Measurements from ENCODE around the gene GVQW3. TPM values are rescaled to one million over a fixed set of nuclear protein-coding genes. Genes with fewer than 3 reads are reported as not detected.
A peak's percentile ranks its signal among the peaks of the same experiment; 100 is the strongest.

The GVQW3 gene
- total and polyA plus RNA-seq, 2 of the 8 experiments (the other 6 are each of a cell fraction or from before 2014, with no cell fraction given): 5.5 to 8.1 TPM

DNA sequence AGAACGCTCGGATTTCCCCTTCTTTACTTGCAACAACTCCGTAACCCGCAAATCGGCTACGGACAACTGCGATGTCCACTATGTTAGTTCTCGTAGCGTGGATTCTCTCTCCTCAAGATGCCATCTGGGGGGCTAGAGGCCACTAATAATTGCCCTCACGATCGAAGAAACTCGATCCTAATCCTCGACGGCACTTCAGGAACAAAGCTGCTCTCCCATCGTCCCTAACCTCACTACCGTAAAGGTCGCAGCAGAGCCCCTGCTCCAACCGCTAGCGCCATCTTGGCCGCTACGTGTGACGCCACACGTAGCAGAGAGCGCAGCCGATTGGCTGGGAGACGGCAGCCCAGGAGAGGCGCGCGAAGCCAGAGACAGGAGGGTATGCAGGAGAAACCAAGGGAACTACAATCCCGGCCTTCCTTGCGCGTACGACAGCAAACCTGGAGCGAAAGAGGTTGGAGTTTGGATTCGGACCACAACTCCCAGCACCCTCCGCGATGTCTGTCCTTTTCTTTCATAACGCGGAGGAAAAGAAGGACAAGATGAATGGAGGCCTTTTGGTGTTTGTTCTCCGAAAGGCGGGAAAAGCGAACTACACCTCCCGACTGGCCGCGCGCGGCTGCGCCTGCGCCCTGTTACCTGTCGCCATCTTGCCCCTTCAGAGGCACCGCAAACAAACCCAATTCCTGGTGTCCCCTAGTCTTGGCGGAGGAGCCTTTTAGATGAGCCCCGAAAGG, 63.4 kb downstream of the GVQW3 start, which contains the start of gene EMSY (continued):
- TF ChIP-seq, protein P1, sequence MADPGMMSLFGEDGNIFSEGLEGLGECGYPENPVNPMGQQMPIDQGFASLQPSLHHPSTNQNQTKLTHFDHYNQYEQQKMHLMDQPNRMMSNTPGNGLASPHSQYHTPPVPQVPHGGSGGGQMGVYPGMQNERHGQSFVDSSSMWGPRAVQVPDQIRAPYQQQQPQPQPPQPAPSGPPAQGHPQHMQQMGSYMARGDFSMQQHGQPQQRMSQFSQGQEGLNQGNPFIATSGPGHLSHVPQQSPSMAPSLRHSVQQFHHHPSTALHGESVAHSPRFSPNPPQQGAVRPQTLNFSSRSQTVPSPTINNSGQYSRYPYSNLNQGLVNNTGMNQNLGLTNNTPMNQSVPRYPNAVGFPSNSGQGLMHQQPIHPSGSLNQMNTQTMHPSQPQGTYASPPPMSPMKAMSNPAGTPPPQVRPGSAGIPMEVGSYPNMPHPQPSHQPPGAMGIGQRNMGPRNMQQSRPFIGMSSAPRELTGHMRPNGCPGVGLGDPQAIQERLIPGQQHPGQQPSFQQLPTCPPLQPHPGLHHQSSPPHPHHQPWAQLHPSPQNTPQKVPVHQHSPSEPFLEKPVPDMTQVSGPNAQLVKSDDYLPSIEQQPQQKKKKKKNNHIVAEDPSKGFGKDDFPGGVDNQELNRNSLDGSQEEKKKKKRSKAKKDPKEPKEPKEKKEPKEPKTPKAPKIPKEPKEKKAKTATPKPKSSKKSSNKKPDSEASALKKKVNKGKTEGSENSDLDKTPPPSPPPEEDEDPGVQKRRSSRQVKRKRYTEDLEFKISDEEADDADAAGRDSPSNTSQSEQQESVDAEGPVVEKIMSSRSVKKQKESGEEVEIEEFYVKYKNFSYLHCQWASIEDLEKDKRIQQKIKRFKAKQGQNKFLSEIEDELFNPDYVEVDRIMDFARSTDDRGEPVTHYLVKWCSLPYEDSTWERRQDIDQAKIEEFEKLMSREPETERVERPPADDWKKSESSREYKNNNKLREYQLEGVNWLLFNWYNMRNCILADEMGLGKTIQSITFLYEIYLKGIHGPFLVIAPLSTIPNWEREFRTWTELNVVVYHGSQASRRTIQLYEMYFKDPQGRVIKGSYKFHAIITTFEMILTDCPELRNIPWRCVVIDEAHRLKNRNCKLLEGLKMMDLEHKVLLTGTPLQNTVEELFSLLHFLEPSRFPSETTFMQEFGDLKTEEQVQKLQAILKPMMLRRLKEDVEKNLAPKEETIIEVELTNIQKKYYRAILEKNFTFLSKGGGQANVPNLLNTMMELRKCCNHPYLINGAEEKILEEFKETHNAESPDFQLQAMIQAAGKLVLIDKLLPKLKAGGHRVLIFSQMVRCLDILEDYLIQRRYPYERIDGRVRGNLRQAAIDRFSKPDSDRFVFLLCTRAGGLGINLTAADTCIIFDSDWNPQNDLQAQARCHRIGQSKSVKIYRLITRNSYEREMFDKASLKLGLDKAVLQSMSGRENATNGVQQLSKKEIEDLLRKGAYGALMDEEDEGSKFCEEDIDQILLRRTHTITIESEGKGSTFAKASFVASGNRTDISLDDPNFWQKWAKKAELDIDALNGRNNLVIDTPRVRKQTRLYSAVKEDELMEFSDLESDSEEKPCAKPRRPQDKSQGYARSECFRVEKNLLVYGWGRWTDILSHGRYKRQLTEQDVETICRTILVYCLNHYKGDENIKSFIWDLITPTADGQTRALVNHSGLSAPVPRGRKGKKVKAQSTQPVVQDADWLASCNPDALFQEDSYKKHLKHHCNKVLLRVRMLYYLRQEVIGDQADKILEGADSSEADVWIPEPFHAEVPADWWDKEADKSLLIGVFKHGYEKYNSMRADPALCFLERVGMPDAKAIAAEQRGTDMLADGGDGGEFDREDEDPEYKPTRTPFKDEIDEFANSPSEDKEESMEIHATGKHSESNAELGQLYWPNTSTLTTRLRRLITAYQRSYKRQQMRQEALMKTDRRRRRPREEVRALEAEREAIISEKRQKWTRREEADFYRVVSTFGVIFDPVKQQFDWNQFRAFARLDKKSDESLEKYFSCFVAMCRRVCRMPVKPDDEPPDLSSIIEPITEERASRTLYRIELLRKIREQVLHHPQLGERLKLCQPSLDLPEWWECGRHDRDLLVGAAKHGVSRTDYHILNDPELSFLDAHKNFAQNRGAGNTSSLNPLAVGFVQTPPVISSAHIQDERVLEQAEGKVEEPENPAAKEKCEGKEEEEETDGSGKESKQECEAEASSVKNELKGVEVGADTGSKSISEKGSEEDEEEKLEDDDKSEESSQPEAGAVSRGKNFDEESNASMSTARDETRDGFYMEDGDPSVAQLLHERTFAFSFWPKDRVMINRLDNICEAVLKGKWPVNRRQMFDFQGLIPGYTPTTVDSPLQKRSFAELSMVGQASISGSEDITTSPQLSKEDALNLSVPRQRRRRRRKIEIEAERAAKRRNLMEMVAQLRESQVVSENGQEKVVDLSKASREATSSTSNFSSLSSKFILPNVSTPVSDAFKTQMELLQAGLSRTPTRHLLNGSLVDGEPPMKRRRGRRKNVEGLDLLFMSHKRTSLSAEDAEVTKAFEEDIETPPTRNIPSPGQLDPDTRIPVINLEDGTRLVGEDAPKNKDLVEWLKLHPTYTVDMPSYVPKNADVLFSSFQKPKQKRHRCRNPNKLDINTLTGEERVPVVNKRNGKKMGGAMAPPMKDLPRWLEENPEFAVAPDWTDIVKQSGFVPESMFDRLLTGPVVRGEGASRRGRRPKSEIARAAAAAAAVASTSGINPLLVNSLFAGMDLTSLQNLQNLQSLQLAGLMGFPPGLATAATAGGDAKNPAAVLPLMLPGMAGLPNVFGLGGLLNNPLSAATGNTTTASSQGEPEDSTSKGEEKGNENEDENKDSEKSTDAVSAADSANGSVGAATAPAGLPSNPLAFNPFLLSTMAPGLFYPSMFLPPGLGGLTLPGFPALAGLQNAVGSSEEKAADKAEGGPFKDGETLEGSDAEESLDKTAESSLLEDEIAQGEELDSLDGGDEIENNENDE (IDR thresholded peaks at IDR 0.05; ENCODE audit: insufficient replicate concordance, low read length): no peak
- TF ChIP-seq HDAC6 (IDR thresholded peaks at IDR 0.05; ENCODE audit: low read depth, low read length) (no peak), KDM5A (IDR thresholded peaks at IDR 0.05; ENCODE audit: low read length) (no peak; the same call in none of the 2 replicates), ATF3 (IDR thresholded peaks at IDR 0.05; ENCODE audit: insufficient read depth, low read depth, low read length) (no peak), SIN3A (conservative IDR thresholded peaks at IDR 0.05 in 1 of 2, IDR thresholded peaks at IDR 0.05 in 1 of 2; ENCODE audit: low read depth in 1 of 2, low read length in 2 of 2) (peak in 1 of 2 experiments; percentile 66; a peak in 2 of 4 replicates), JUN (IDR thresholded peaks at IDR 0.05; ENCODE audit: low read depth, low read length) (no peak), TBP (IDR thresholded peaks at IDR 0.05; ENCODE audit: low read depth, low read length) (peak; percentile 96), SUZ12 (IDR thresholded peaks at IDR 0.05; ENCODE audit: low read length) (no peak), FOSL1 (IDR thresholded peaks at IDR 0.05; ENCODE audit: insufficient read depth, low read depth, low read length) (no peak)

Measured in H1 (cell line).